ENCODE results near the gene HOXC13. TPM values are rescaled to one million over a fixed set of nuclear protein-coding genes. Genes with fewer than 3 reads are reported as not detected.
A peak's percentile ranks its signal among the peaks of the same experiment; 100 is the strongest.

HOXC13 gene
- total and polyA plus RNA-seq, 9 of the 15 experiments (the other 6 are each of a cell fraction or from before 2014, with no cell fraction given): 0.03 to 0.29 (median 0.17) TPM; not detected in 2

DNA sequence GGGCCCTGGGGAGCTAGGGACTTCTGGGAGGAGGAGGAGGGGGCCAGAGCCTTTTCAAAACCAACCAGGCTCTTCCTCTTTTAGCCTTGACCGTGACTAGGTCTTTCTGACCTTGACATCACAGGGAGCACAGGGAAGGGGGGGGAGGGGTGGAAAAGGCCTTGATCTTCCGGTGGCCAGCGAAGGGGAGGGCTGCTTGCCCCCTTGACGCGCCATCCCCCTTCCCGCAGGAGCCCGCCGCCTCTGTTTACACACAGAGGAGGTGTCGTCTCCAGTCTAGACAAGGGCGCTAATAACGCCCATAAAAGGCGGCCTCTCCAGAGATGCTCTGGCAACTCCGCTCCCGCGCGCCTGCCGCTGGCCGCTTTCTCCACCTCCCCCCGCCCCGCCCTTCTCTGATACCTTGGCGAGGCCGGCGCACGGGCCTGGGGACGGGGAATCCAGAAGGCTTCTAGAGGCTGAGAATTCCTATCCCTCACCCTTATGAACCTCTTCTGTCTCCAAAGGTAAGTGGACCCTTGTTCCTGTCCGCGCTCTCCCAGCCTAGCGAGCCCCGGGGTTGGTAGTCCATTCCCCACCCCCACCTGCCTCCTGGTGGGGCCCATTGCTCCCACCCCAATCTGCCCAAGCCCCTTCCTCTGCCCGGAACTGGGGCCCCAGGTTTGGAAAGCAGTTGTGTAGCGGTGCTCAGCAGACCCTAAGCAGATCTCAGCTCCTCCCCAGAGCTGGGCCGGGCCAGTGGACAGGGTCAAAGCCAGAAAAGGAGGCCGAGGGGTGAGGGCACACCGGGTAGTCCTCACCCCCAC lies 11.2 kb downstream of the HOXC13 start (continued):
- TF ChIP-seq ZSCAN32 (CRISPR knock-in tag; IDR thresholded peaks at IDR 0.05): no peak
- TF ChIP-seq, protein P1, sequence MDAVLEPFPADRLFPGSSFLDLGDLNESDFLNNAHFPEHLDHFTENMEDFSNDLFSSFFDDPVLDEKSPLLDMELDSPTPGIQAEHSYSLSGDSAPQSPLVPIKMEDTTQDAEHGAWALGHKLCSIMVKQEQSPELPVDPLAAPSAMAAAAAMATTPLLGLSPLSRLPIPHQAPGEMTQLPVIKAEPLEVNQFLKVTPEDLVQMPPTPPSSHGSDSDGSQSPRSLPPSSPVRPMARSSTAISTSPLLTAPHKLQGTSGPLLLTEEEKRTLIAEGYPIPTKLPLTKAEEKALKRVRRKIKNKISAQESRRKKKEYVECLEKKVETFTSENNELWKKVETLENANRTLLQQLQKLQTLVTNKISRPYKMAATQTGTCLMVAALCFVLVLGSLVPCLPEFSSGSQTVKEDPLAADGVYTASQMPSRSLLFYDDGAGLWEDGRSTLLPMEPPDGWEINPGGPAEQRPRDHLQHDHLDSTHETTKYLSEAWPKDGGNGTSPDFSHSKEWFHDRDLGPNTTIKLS (IDR thresholded peaks at IDR 0.05; ENCODE audit: borderline replicate concordance, low read depth): no peak
- peak; percentile 86 for TF ChIP-seq SMAD4 (CRISPR knock-in tag; conservative IDR thresholded peaks at IDR 0.05)
- TF ChIP-seq ATF1 (CRISPR knock-in tag; IDR thresholded peaks at IDR 0.05): no peak
- TF ChIP-seq ATF1 (tag; IDR thresholded peaks at IDR 0.05): peak; percentile 42; the same call in 1 of the 2 replicates
- TF ChIP-seq MTA2 (IDR thresholded peaks at IDR 0.05; ENCODE audit: low read depth): no peak
- peak in 1 of 2 experiments; percentile 71; a peak in 2 of 4 replicates for TF ChIP-seq MAZ (CRISPR knock-in tag; conservative IDR thresholded peaks at IDR 0.05 in 1 of 2, IDR thresholded peaks at IDR 0.05 in 1 of 2)
- peak; percentile 39; the same call in 1 of the 2 replicates for TF ChIP-seq GABPA (tag; conservative IDR thresholded peaks at IDR 0.05; ENCODE audit: low read depth)
- TF ChIP-seq ZNF175 (CRISPR knock-in tag; IDR thresholded peaks at IDR 0.05; ENCODE audit: low read depth): 0 out of 2 replicates have a peak, but pooled peaks have one; percentile 21
- 0 out of 2 replicates have a peak, but pooled peaks have one; percentile 3 for TF ChIP-seq ZNF830 (CRISPR knock-in tag; IDR thresholded peaks at IDR 0.05)
- no peak for TF ChIP-seq TAF15 (IDR thresholded peaks at IDR 0.05; ENCODE audit: low read depth, low read length)
- TF ChIP-seq JUND (IDR thresholded peaks at IDR 0.05; ENCODE audit: borderline replicate concordance, low read depth, low read length): 0 out of 2 replicates have a peak, but pooled peaks have one; percentile 11
- no peak; the same call in 2 of the 3 replicates for TF ChIP-seq JUND (tag; IDR thresholded peaks at IDR 0.05; ENCODE audit: borderline replicate concordance, low read depth, low read length)
- peak; percentile 30; the same call in 1 of the 2 replicates for TF ChIP-seq RBFOX2 (IDR thresholded peaks at IDR 0.05; ENCODE audit: low read depth, low read length)
- TF ChIP-seq NFIX (CRISPR knock-in tag; IDR thresholded peaks at IDR 0.05; ENCODE audit: low read depth): no peak
- peak in 1 of 2 experiments; percentile 33 for TF ChIP-seq E2F6 (IDR thresholded peaks at IDR 0.05; ENCODE audit: borderline replicate concordance in 1 of 2, extremely low read depth in 1 of 2, insufficient read depth in 1 of 2, insufficient read length in 1 of 2, low read depth in 1 of 2, low read length in 1 of 2, poor library complexity in 1 of 2, severe bottlenecking in 1 of 2)
- TF ChIP-seq NCOA2 (IDR thresholded peaks at IDR 0.05; ENCODE audit: partially characterized antibody in 2 of 2): no peak
- no peak for TF ChIP-seq MLLT1 (IDR thresholded peaks at IDR 0.05)
- TF ChIP-seq SRF (CRISPR knock-in tag; IDR thresholded peaks at IDR 0.05): peak in 1 of 2 experiments; percentile 90; a peak in 2 of 4 replicates
- TF ChIP-seq RCOR1 (IDR thresholded peaks at IDR 0.05; ENCODE audit: borderline replicate concordance in 1 of 2, low read depth in 2 of 2, low read length in 2 of 2): 0 out of 4 replicates have a peak, but pooled peaks of 1 of the 2 experiments have one; percentile 39
- TF ChIP-seq ZNF146 (CRISPR knock-in tag; IDR thresholded peaks at IDR 0.05; ENCODE audit: unreplicated experiment): no peak
- no peak for TF ChIP-seq RBBP5 (IDR thresholded peaks at IDR 0.05; ENCODE audit: borderline replicate concordance, insufficient read depth, low read length, poor library complexity, severe bottlenecking)
- no peak for TF ChIP-seq NCOA6 (IDR thresholded peaks at IDR 0.05)

Measured in K562 (cell line).